HG03439 (cell line): ENCODE results near the gene ANG.

Experiments used
- ATAC-seq: cut with Tn5 transposase; IDR thresholded peaks from one replicate; pipeline ENCODE4 v1.9.1; 2021; ENCODE audit warnings: mild to moderate bottlenecking, moderate library complexity; ENCODE audit not compliant: unreplicated experiment

ANG gene

GRCh38 chr14:20675669-20676068, 12.9 kb upstream of the ANG start:
- ATAC-seq = no peak

GRCh38 chr14:20676072-20676471, 12.5 kb upstream of the ANG start:
- no peak for ATAC-seq

- no peak for ATAC-seq
Measured at GRCh38 chr14:20679907-20680306, 8.7 kb upstream of the ANG start.

GRCh38 chr14:20680363-20680762, 8.2 kb upstream of the ANG start:
- no peak for ATAC-seq

DNA sequence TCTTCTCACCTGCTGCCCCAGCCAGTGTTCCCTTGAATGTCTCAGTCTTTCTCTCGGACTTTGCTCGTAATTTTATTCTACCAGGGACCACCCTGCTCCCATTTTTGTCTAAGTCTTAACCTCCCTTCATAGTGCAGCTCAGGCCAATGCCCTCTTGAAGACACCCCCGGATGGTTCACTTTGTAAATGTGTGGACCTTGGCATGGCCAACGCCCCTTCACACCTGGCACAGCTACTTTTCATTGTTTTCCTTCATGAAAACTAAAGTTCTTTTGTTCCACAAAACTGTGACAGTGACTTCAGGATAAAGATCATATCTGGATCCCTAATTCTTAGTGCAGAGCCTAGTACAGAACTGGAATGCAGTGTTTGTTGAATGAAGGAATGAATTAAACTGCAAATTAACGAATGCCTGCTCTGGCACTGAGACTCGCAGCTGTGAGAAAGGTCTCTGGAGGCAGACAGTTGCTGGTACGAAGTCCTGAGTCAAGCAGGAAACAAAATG, 7.7 kb upstream of the ANG start:
- no peak for ATAC-seq

DNA sequence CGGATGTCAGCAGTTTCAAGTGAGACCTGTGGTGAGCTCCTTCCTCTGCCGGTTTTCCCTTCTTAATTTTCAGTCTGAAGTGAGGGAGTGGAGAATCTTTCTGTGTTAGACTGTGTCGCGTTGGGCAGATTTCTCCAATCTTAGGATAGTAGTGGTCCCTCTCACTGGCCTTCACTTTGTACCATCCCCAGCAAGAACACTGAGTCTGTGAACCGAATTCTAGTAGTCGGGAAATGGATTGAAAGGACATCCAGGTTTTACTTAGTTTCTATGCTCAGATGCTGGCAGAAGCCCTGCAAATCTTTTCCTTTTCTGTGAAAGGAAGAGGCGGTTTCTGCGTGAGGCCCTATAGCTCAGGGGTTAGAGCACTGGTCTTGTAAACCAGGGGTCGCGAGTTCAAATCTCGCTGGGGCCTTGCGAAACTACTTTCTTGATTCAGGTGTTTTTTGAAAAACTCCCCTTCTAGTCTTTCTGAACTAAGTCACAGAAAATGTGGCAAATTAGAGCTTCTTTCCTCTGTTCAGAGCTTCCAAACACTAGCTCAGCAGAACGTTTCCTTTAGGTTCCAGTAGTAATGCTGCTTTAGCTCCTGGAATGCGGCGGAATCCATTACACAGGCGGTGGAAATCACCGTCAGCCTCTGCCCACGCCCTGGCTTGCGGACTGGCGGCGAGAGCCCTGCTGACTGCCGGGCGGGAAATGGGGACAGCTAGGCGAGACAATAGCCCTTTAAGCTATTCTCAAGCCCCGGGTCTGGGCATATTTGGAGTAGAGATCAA, 7.0 kb upstream of the ANG start:
- no peak for ATAC-seq

- ATAC-seq = no peak
Measured at GRCh38 chr14:20682127-20682434, 6.5 kb upstream of the ANG start.

- peak; percentile 35 for ATAC-seq
Measured at GRCh38 chr14:20682435-20683124, 6.0 kb upstream of the ANG start.

GRCh38 chr14:20683125-20683890, 5.3 kb upstream of the ANG start:
- peak; percentile 37 for ATAC-seq

DNA sequence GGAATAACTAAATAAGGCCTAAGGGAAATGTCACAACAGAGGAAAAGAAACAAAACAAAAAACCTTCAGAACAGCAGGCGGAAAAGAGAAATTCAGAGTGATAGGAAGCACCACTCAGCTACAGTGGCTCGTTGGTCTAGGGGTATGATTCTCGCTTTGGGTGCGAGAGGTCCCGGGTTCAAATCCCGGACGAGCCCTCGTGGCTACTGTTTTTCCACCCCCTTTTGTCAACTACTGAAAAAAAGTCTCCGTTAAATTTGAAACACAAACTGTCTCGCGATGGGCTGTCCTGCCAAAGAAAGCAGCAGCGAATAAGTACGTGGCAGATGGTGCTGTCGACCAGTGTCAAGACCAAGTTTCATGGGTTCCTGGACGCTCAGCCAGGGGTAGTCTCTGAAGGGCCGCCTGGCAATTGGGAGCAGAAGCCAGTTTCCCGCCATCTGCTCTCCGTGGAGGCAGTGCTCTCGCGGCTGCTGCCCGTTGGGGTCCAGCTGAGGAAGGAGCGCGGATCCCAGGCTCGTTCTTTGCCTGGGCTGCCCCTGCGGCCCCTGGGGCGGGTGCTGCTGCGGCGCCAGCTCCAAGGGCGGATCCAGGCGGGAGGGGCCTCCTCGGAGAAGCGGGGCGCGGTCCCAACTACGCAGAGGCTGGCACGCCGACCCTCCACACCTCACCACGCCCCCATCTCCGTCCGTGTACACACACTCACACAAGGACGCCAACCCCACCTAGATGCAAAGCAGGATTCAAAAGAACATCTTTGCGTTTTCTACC, 4.5 kb upstream of the ANG start, which contains the start of gene RNASE4:
Gene RNASE4 (plus strand): TSS at position 670 of the 771 bp plus-strand sequence. CDS start 14,812 bp downstream, outside the sequence.
- ATAC-seq = peak; percentile 34

- ATAC-seq = no peak
Measured at GRCh38 chr14:20684662-20685456, 3.7 kb upstream of the ANG start.

DNA sequence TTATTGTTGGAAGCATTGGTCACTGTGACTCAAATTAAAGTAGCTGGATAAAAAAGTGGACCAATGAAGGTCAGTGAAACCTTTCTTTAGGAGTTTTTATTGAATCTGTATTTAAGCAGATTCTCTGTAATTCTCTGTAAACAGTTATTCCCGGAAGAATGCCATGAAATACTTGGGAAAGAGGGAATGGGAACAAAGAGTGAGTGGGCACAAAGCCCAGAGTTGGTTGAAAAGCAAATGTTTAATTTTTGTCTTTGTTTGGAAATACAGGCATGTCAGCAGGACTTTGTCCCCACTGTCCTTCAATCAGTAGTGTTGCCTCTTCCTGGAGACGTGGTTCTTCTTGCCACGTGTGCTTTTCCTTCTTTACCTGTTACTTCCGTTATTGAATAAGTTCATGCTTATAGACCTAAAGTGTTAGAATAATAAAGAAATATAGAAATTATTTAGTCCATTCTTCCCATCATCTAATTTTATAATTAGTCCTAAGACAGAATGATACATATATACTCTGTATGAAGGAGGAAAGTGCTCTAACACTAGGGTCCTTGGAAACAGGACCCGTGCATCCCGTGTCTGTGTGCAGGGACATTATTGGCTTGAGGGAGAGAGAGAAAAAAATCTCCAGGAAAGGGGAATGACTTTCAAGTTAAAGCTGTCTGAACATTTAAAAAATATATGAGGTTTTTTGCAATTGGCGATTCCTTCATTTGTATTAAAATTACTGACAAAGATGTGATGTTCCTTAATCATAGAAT, 2.0 kb upstream of the ANG start:
- no peak for ATAC-seq

GRCh38 chr14:20687362-20688166, 1.0 kb upstream of the ANG start:
- no peak for ATAC-seq

GRCh38 chr14:20690848-20691640, 2.5 kb downstream of the ANG start:
- peak; percentile 66 for ATAC-seq

- no peak for ATAC-seq
Measured at GRCh38 chr14:20692116-20692751, 3.7 kb downstream of the ANG start.

DNA sequence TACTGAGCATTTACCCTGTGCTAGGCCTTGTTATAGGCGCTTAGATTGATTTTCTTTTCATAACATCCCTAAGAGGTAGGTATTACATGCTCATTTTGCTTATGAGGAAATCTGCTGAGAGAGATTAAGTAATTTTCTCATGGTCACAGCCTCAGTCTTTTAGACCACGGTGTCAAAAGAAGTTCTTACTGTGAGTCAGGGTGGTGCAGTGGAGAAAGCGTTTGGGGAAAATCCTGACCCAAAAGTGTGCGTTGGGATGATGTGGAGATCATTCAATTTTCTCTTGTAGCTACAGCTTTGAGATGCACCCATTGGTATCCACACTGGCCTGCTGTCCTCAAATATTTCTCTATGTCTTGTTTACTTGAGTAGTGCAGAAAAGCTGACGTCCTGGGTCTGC, 8.2 kb downstream of the ANG start:
- ATAC-seq = no peak
